Ovary (tissue), 9 donors: ENCODE measurements around the gene PET100. TPM values are rescaled to one million over a fixed set of nuclear protein-coding genes. Genes with fewer than 3 reads are reported as not detected.

Experiments used
- DNase-seq, 5 donors: peaks; one replicate each; pipeline ENCODE4 v3.0.0-alpha.2; 2019 to 2020
- H3K27ac ChIP-seq, 2 donors: fragments of 200-600 bp; one replicate each; pipeline versions ENCODE4 v1.5.1 to v1.8.0; 2019 to 2022
- H3K27me3 ChIP-seq: fragments of 200-600 bp; one replicate; pipeline ENCODE4 v1.8.0; 2022
- H3K36me3 ChIP-seq: fragments of 200-600 bp; sonication (generic); one replicate; pipeline ENCODE4 v1.5.1; 2019
- H3K4me1 ChIP-seq: one replicate; pipeline ENCODE4 v1.8.1; 2013; ENCODE audit warnings: mild to moderate bottlenecking, moderate library complexity; ENCODE audit not compliant: insufficient read depth
- H3K4me3 ChIP-seq: fragments of 200-600 bp; sonication (generic); one replicate; pipeline ENCODE4 v1.5.1; 2017
- H3K9me3 ChIP-seq, 2 donors: fragments of 200-600 bp in 1 of 2; sonication (generic) in 1 of 2; one replicate each; pipeline versions ENCODE4 v1.5.1 to v1.8.1; 2013 to 2019; ENCODE audit warnings: mild to moderate bottlenecking in 1 of 2, moderate library complexity in 1 of 2
- CTCF ChIP-seq, 3 donors: fragments of 450-650 bp in 2 of 3; fragments of 200-600 bp in 1 of 3; IDR thresholded peaks; one replicate each; pipeline versions ENCODE4 v1.5.1 to v1.8.0; 2016 to 2022; ENCODE audit warnings: antibody characterized with exemption in 3 of 3, mild to moderate bottlenecking in 1 of 3
- EP300 ChIP-seq: sonication (generic); formaldehyde crosslinking; IDR thresholded peaks from one replicate; pipeline ENCODE4 v1.6.1; 2017; ENCODE audit warnings: antibody characterized with exemption
- POLR2A ChIP-seq: fragments of 450-650 bp; IDR thresholded peaks from one replicate; pipeline ENCODE4 v1.6.1; 2017; ENCODE audit warnings: antibody characterized with exemption, mild to moderate bottlenecking, moderate library complexity
- WGBS, 3 donors: extraction: QIAGEN DNeasy Blood & Tissue Kit in 1 of 3; methylation state at CpG; one replicate each; pipeline versions ENCODE4 v1.1.5 to v1.1.7; 2013 to 2017; 5-methylcytosine and 5-hydroxymethylcytosine counted together
- intact Hi-C, 4 donors: fragments of 100-400 bp; cut with DNase I; formaldehyde crosslinking; loops; one replicate each; pipeline versions ENCODE4 v1.11.0 to v1.15.1; 2022 to 2023
- polyA plus RNA-seq, 2 donors: library from polyadenylated mRNA; stranded (reverse); fragments of 200-250 nt in 1 of 2; fragments of 350-450 nt in 1 of 2; fragmentation: Illumina TruSeq in 1 of 2; extraction: RNeasy Lipid Tissue Mini Kit (QIAGEN cat#74804) in 1 of 2; gene quantifications; one replicate each; pipeline ENCODE4 v1.2.3, GENCODE V29; 2013 to 2014
- total RNA-seq, 7 donors: library from RNA; depleted of rRNA in 2 of 7; stranded (reverse); fragments of >200 nt in 2 of 7; fragmentation: NEBNext Ultra II Directional in 3 of 7; extraction: Animal tissue kit (Norgen Biotek cat#: 25700) in 3 of 7; gene quantifications; one replicate each; pipeline versions ENCODE4 v1.1.0 to v1.2.4, GENCODE V29; 2016 to 2023
- donor health status: DM: no; HTN: no; CAD: no; lungs with moderate emphysema.
- donor health status: DM: no; HTN: no; CAD: no.
- donor health status: Bipolar disorder and iron deficiency.
- donor health status: DM: yes; HTN: yes; CAD: no.
- donor health status: DM: no; HTN: no; CAD: no.
- donor health status: DM: yes; HTN: yes; CAD: no.

The PET100 gene
- total and polyA plus RNA-seq, 9 donors: 11.9 to 77.8 (median 53.7) TPM

GRCh38 chr19:7644550-7644877 is 14.9 kb downstream of the PET100 start:
- H3K4me3 ChIP-seq: no peak overlapping the region
- intact Hi-C loops: loop anchor here in 1 of 4 donors (10.0 kb wide), 1 partner anchor 160 kb away; no protein-coding TSS in a partner anchor

DNA sequence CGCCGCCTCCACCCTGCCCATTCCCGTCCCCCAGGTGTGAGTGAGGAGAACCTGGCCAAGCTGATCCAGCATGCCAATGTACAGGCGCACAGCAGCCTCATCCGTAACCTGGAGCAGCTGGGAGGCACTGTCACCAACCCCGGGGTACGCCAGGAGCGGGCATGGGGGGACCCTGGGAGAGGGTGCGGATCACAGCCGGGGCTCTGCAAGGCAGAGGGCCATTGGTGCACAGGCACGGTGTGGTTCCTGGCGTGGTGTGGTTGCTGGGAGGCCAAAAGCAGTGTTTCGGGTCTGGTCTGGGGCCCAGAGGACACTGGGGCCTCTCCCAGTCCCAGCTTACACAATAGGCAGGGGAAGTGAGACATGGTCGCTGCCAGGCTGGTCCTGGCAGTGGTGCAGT is 15.6 kb downstream of the PET100 start:
- intact Hi-C loops: loop anchor here in 1 of 4 donors (10.0 kb wide), 1 partner anchor 160 kb away; no protein-coding TSS in a partner anchor
- no peak for TF ChIP-seq POLR2A
- TF ChIP-seq CTCF (IDR thresholded peaks at IDR 0.05): no peak
- no peak for TF ChIP-seq EP300
- 89 to 95% (median 93%) methylated on average over 14 of the region's 14 CpGs for WGBS, 3 donors
- Histone ChIP-seq H3K27me3 (no peaks in the 10 kb centered on the region), H3K27ac (no peak overlapping the region), H3K4me1 (no peaks in the 10 kb centered on the region), H3K36me3 (no peaks in the 10 kb centered on the region), H3K9me3 (no peaks in the 10 kb centered on the region), H3K4me3 (no peak overlapping the region)
- no peak for DNase-seq

More at GRCh38 chr19:7644550-7644877, 14.9 kb downstream of the PET100 start:
- Histone ChIP-seq H3K9me3 (no peaks in the 10 kb centered on the region), H3K27ac (no peak overlapping the region), H3K27me3 (no peaks in the 10 kb centered on the region), H3K36me3 (no peaks in the 10 kb centered on the region), H3K4me1 (no peaks in the 10 kb centered on the region)
- 91 to 93% (median 91%) methylated on average over 20 of the region's 20 CpGs for WGBS, 3 donors
- no peak for DNase-seq
- TF ChIP-seq CTCF (IDR thresholded peaks at IDR 0.05) (no peak), EP300 (no peak), POLR2A (no peak)

GRCh38 chr19:7645656-7646425 is 16.2 kb downstream of the PET100 start:
- no peak for TF ChIP-seq CTCF (IDR thresholded peaks at IDR 0.05)
- TF ChIP-seq EP300: no peak
- no peak for TF ChIP-seq POLR2A
- no peaks in the 10 kb centered on the region for H3K9me3 ChIP-seq
- H3K4me1 ChIP-seq: no peaks in the 10 kb centered on the region
- intact Hi-C loops: loop anchor here in 1 of 4 donors (10.0 kb wide), 1 partner anchor 159 kb away; no protein-coding TSS in a partner anchor
- no peaks in the 10 kb centered on the region for H3K27me3 ChIP-seq
- H3K27ac ChIP-seq: no peak overlapping the region
- DNase-seq: no peak
- WGBS, 3 donors: 57 to 64% (median 62%) methylated on average over 20 of the region's 20 CpGs
- H3K4me3 ChIP-seq: no peak overlapping the region
- no peaks in the 10 kb centered on the region for H3K36me3 ChIP-seq

DNA sequence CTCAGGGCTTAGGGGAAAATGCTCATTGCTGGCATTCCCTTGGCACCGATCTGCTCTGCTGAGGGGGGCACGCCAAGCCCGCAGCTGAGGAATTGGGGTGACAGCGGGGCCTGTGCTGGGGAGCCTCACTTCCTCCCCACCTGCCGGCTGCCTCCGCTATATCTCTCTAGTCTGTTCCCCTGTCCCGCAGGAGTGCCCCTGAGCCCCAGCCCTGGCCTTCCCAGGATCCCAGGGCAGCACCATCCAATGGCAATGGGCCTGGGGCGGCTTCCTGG is 16.8 kb downstream of the PET100 start:
- H3K9me3 ChIP-seq: no peaks in the 10 kb centered on the region
- H3K36me3 ChIP-seq: no peaks in the 10 kb centered on the region
- no peak overlapping the region for H3K4me3 ChIP-seq
- no peaks in the 10 kb centered on the region for H3K4me1 ChIP-seq
- no peak for TF ChIP-seq POLR2A
- no peak for TF ChIP-seq CTCF (IDR thresholded peaks at IDR 0.05)
- no peak for TF ChIP-seq EP300
- no peak overlapping the region for H3K27ac ChIP-seq
- 84% methylated on average over 8 of the region's 8 CpGs for whole genome bisulfite sequencing, 3 donors
- intact Hi-C loops: loop anchor here in 1 of 4 donors (10.0 kb wide), 1 partner anchor 158 kb away; no protein-coding TSS in a partner anchor
- DNase-seq: no peak
- H3K27me3 ChIP-seq: no peaks in the 10 kb centered on the region
